Stimulated activated CD4-positive, alpha-beta T cell treated with anti-CD3 and anti-CD28 coated beads, Interleukin-2, amount 100 ng/mL, for 4 hours (primary cell): ENCODE data around the gene USP20.

ENCODE experiments used
- DNase-seq: peaks from one replicate; pipeline ENCODE4 v3.0.0-alpha.2; 2020; ENCODE audit warnings: low read depth

Gene USP20

DNA sequence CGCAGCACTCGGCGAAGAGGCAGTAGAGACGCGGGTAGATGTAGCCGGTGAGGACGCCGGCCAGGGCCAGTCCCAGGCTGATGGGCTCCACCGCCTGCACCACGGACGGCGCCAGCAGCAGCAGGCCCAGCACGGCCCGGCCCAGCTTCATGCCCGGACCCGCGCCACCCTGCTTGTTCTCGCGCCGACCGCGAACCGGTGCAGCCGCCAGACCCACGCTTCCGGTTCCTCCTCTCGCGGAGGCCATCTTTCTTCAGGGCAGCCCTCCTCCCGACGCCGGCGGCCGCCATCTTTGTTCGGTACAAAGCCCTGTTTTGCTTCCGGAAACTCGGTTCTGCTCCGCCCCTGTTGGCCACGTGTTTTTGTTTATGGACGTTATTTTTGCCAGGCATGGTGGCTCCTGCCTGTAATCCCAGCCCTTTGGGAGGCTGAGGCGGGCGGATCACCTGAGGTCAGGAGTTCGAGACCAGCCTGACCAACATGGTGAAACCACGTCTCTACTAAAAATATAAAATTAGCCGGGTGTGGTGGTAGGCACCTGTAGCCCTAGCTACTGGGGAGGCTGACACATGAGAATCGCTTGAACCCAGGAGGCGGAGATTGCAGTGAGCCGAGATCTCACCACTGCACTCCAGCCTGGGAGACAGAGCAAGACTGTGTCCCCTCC, 11.2 kb upstream of the USP20 start, which contains the start of gene TOR1A:
TSS of gene TOR1A (minus strand) at position 202 of the 667 bp plus-strand sequence. CDS start at position 151, 51 bp downstream.
- DNase-seq, result peak; percentile 89

DNA sequence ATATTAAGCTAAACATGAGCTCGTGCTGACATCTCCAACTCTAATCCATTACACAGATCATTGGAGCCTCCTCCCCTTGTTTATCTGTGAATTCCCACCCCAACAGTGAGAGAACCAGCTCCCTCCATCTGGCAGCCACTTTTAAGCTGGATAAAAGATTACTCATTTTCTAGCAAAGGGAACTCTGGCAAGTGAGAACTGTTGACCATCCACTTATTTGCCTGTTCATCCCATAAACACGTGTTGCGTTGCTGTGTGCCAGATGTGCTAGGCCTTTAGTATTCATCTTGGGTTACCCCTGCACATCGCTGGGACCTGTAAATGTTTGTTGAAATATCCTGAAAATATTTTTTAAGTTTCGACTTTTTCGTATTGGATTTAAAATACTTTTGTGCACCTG, 8.9 kb upstream of the USP20 start:
- DNase-seq, result no peak

DNA sequence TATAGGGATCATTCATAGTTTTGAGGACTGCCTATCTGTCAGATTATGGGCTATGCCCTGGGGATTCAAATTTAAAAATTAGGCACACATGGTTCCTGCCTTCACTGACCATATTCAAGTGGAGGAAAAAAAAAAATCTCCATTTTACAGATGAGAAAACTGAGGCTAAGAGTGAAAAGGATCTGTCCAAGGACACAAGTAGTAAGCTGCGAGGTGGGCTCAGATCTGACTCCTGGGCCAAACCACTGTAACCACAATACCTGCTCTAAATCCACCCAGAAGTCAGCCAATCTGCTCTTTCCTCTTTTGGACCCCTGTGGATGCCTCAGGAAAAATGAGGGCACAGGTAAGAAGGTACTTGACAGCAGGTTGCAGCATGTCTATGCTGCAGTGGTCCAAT, 8.5 kb upstream of the USP20 start:
- no peak for DNase-seq

DNA sequence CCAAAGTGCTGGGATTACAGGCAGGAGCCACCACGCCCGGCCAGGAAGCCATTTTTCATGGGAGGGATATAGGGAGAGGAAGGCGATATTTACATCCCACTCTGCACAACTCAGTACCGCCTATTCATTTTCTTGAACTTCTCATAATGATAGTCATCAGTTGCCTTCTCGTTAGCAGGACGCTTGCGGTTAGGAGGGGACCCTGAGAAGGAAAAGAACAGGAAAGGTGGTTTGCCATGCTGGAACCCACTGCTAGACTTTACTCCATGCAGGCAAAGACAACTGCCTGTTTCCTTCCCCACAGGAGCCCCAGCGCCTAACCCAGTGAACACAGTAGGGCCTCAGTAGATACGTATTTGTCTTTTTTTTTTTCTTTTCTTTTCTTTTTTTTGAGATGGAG, 7.2 kb upstream of the USP20 start:
- DNase-seq, result no peak

DNA sequence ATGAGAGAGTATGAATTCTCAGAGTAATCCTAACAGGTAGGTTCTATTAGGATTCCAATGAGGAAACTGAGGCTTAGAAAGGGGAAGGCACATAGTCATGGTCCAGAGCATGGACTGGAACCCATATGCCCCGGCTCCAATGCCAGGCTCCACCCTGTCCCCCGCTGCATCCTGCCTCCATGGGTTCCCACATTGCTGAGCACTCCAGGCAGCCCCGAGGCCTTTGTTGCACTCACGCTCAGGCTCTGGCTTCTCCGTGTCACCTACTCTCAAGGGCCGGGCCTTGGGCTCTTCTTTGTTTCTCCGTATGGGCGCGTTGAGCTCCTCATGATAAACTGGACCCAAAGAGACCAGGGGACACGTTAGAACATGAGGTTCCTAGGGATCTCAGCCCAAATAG, 6.3 kb upstream of the USP20 start:
- DNase-seq, result no peak

DNA sequence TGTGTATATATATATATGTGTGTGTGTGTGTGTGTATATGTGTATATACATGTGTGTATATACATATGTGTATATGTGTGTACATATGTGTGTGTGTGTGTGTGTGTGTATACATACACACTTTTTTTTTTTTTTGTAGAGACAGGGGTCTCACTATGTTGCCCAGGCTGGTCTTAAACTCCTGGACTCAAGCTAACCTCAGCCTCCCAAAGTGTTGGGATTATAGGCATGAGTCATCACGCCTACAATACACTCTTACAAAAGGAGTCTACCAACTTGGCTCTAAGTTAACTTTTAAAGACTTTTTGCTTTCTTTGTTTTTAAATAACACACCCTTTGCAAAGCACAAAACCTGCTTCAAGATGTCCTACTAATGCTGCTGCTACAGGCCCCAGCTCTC, 2.3 kb upstream of the USP20 start:
- no peak for DNase-seq

DNA sequence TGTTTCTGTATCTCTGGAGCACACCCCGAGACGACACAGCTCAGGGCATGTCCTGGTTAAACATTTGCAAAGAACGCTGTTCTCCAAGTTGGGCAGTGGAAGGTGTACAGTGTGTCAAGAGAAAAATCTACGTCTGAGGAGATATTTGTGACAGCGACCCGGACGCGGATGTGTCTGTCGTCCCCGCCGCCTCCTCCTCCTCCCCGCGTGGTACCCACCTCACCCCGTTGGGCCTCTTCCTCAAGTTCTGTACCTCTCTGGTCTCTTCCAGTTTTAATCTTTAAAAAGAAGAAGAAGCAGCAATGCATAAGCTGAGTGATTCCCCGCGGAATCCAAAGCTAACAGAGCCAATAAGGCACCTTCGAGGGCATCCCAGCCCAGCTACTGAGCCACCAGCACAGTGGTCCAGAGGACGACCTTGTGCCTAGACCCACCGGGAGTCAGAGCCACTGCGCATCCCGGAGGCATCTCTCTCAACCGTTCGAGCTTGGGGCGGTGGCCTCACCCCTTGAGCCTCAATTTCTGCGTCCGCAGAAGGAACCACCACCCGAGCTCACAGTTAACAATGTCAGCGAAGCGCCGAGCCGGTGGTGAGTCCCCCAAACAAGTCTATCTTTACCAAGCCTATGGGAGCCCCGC, 650 bp upstream of the USP20 start:
- DNase-seq, result peak; percentile 31

DNA sequence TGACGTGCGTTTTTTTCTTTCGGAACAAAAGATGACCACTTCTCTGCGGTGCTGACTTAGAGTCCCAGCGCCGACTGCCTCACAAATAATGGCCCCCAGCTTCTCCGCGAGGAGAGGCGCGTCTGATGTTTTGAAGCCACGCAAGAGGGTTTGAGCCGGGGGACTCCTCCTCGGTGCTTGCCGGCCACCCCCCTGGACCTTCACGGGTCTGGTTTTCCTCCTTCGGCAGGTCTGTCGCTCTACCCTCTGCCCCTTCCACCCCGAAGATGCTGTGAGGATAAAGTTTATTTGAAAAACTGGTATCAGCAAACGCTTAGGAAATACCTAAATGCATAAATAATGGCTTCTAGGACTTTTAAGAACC, 584 bp downstream of the USP20 start:
- DNase-seq, result no peak

DNA sequence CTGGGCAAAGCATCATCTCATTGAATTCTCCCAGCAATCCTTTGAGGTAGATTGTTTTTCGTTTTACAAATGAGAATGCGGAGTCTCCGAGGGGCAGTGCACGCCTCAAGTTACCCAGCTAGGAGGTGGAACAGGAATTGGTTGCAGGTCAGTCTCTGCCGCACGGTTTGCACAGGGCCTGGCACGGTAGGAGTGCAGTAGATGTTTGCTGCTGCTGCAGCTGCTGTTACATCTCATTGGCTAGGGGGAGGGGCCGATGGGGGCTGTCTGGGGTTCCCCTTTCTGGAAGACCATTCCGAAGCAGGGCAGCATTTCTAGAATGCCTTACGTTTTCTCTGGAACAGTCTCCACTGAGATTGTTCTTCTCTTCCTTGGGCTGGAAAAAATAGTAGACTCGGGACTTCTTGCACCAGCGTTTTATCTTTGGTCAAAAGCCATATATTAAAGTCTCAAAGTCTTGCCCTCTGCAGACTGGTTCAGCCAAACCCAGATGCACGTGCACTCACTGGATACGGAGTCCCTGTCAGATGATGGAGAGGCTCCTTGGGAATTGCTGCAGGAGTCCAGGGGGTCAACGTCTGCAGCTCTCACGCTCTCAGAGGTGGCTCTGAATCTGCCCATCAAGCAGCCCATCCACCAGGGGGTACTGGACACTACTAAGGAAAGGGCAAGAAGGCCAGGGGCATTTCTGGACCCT, 1.2 kb downstream of the USP20 start:
- peak; percentile 40 for DNase-seq

DNA sequence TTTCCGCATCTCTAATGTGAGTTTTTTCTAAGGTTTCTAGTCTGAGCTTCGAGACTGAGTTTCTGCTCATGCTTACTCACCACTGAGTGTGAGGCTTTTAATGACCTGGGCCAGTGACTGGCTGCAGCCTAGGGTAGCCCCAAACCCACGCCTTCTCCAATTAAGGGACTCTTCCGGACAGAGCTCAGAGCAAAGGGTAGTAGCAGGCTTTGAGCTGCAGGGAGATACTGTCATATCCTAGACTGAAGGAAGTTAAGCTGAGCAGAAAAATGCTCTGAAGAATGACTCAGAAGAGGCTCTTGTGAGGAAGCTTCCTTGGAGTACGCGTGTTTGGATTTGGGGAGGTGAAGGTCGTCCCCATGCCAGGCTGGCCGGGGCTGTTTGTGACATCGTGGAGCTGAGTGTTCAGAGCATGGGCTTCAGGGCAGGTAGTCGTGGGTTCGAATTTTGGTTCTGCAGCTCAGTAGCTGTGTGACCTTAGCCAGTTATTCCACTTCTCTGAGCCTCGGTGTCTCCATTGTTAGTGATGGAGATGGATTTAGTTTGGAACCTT, 3.5 kb downstream of the USP20 start:
- no peak for DNase-seq

DNA sequence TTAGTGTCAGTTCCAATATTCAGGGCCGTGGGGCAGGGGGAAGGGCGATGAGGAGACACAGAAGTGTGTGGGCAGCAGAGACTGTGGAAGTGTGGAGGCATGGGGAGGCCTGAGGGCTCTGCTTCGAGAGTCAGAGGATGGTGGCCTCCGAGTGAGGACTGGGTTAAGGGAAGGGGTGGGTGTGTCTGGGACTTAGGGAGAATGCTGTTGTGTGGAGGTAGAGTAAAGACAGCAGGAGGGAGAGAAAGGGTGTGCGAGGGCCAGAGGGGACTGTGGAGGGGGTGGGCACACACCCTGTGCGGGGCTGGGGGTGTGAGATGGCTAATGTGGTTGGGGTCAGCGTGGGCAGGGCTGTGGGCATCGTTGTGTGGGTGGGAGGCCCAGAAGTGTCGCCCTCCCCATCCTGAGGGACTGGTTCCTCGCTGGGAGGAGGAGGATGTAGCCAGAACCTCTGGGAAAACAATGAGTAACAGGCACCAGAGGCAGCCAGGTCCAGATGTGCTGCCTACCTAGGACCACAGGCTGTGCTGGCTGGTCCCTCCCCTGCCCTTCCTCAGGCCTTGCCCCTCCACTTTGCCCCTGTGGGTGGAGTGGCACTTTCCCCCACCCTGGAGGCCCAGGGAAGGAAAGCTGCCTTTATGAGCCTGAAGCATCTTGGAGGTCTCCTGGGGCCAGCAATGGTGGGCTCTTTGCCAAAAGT, 4.2 kb downstream of the USP20 start:
- DNase-seq, result no peak

DNA sequence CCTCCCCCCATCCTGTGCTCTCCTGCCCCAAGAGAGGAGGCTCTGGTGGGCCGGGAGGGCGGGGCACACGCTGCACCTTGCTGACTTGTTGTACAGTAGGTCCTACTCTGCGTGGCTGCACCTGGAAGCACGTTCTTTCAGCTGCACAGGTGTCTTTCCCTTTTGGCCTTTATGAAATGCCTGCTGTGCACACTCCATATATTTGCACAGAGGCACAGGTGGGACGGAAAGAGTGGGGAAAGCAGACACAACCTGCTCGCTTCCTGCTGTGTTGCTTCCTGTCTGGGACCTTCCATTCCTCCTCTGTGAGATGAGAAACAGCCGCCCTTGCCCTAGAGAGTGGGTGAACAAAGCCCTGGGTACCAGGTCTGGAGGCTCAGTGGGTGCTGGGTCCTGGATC, 4.8 kb downstream of the USP20 start:
- DNase-seq, result no peak

DNA sequence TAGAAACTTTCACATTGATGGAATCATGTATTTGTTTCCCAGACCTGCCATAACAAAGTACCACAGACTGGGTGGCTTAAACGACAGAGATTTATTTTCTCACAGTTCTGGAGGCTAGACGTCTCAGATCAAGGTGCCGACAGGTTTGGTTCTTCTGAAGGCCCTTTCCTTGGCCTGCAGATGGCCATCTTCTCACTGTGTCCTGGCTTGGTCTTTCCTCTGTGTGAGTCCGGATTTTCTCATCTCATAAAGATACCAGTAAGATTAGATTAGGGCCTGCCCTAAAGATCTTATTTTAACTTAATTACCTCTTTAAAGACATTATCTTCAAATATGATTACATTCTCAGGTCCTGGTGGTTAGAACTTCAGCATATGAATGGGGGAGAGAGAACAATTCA, 5.8 kb downstream of the USP20 start:
- no peak for DNase-seq

DNA sequence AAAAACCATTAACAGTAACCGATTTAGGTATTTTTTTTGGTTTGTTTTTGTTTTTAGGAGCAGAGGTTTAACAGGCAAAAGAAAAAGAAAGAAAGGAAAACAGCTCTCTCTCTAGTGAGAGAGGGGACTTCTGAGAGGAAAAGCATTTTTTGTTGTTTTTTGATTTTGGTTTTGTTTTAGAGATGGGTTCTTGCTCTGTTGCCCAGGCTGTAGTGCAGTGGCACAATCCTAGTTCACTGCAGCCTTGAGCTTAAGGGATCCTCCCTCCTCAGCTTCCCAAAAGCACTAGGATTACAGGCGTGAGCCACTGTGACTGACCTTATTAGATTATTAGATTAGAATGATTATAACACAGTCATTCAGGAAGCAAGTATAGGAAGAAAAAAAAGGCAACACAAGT, 10.1 kb downstream of the USP20 start:
- no peak for DNase-seq

DNA sequence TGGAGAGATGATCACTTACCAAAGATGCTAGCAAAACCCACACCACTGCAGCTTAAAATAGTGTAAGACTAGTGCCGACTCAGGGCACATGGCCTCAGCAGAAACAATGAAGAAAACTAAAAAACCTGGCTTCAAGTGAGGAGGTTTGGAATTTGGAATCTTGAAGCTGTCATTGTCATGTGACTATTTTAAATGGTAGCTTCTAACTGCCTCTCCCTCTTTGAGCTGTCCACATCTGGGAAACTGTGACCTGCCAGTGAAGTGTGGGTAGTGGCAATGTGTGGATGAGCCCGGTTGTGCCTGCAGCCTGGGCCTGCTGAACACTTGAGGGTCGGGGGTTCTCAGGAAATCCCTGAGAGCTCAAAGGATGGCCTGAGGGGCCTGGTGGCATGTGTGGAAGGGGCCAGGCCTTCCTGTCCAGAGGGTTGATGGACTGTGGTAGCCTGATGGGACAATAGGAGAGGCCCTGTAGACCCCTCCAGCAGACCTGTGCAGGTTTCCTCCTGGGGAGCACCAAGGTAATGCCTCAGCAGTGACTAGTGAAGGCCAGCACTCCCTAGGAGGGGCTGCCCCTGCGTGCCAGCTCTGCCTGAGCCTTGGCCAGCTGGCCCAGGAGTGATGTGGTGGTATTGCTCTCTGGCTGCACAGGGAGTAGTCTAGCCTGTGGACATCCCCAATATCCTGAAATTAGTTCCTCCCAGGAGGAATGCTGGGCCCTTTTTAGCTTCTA, 13.6 kb downstream of the USP20 start:
- DNase-seq, result no peak

DNA sequence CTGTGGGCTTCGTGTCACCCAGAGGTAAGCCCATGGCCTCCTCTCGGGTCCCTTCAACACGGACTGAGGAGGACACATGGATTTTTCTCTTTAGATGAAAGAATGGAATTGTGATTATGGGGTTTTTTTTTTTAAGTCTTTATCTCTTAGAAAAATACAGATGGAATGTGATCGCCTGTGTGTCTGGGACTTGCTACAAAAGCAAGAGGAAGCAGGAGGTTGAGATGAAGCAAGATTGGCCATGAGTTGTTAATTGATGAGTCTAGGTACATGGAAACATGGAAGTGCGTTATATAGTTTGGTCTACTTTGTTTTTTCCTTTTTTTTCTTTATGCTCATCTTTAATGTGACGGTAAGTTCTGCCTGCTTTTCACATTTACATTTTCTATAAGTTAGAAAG, 14.6 kb downstream of the USP20 start:
- no peak for DNase-seq

DNA sequence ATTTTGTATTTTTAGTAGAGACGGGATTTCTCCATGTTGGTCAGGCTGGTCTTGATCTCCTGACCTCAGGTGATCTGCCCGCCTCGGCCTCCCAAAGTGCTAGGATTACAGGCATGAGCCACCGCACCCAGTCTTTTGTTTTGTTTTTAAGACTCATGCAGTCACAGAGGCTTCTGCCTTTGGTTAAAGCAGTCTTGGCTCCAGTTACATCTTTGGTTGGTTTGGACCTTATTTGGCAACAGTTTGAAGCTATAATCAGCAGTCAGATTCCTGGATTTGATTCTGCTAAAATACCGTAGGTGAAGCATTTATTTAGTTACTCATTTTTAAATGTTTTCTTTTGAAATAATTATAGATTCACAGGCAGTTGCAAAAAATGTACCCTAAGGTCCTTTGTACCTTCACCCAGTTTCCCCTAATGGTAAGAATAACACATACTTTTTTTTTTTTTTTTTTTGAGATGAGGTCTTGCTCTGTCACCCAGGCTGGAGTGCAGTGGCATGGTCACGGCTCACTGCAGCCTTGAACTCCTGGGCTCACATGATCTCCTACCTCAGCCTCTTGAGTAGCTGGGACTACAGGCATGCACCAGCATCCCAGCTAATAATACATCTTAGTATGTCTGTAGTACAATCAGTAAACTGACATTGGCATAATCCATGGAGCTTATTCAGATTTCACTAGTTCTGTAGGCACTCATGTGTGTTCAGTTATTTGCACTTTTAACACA, 15.7 kb downstream of the USP20 start:
- no peak for DNase-seq

DNA sequence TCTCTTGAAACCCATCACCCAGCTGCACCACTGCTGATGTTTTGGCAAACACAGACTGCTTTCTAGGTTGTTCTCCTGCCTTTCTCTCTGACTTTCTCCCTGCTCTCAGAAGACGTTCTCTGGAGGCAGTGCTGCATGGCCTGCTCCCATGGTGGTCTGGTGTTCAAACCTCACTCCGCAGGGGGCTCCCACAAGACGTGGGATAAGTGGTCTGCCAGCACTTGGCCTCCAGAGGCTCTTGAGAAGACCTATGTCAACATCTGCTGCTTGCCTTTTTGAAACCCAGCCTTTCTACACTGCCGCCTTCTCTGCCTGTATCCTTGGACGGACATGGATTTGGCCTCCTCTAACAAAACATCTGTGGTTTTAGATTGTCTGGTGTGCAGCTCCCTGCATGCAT, 16.6 kb downstream of the USP20 start:
- no peak for DNase-seq

DNA sequence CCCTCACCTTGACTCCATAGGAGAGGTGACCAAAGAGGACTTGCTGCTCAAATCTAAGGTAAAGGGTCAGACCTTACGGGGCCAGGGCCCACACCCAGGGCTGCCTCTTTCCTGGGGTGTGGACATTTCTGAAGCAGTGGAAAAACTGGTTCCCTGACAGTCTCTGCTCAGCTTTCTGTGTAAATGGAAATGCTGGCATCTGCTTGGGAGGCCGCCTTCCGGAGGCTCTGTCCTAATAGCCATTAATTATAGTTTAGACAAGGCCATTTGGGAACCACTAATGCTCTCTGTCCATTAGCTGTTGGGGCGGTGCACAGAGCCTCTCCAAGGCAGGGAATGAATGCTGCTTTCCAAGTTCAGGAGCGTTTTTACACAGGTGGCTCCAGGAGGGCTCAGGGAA, 17.3 kb downstream of the USP20 start:
- DNase-seq, result no peak

DNA sequence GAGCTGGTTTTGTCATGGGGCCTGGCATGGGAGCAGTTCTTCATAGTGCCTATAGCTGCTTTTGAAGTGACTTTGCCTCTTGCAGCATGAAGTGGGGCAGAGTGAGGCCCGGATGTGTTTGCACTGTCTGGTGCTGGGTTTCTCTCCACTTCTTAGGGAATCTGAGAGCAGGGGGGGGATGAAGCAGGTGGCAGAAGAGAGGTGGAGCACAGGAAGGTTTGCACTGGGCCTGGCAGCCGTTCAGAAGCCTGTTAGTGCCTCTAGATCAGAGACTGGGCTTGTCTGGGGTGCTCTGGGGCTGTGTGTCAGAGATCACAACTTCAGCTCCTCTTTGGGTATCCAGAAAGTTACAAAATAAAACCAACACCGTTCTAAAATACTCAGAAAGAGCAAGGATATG, 18.4 kb downstream of the USP20 start:
- DNase-seq, result no peak

DNA sequence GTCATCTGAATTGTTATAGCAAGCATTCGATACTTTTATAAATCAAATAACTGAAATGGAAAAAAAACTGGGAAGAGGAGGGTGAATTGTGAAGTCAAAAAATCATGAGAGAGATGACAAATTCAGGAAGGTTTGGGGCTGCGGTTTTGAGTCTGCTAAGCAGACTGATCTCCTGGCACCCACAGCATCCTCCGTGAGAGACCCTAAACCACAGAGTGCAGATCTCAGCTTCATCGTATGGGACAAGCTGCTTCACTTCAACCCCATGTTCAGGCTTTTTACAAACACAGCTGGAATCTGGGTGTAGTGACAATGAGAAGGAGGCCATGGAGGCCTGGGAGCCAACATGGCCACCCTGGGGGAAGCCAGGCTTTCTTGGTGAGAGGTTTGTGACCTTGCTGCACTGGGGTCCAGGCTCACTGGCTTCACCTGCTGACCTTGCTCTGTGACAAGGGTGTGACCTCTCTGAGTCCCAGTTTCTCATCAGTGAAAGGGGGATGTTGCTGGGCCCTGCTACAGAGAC, 19.4 kb downstream of the USP20 start:
- DNase-seq, result no peak
